Gastroesophageal sphincter (tissue), 4 donors: ENCODE measurements around the gene GRIK2. TPM values are rescaled to one million over a fixed set of nuclear protein-coding genes. Genes with fewer than 3 reads are reported as not detected.

Source experiments
- ATAC-seq: fragments of 150-250 bp; one replicate; pipeline ENCODE4 v1.9.1; 2016; ENCODE audit warnings: mild to moderate bottlenecking, moderate library complexity
- H3K27ac ChIP-seq, 4 donors: fragments of 200-600 bp; sonication (generic) in 3 of 4; 1 replicate in 3 of 4; 2 replicates in 1 of 4; pipeline ENCODE4 v1.5.1; 2016 to 2019
- H3K27me3 ChIP-seq: fragments of 200-600 bp; sonication (generic); one replicate; pipeline ENCODE4 v1.5.1; 2019
- H3K36me3 ChIP-seq, 2 donors: fragments of 200-600 bp; sonication (generic); one replicate each; pipeline ENCODE4 v1.5.1; 2019; ENCODE audit warnings: control low read depth in 1 of 2
- H3K4me1 ChIP-seq, 3 donors: fragments of 200-600 bp; sonication (generic); 1 replicate in 2 of 3; 2 replicates in 1 of 3; pipeline ENCODE4 v1.5.1; 2016 to 2019; ENCODE audit warnings: control low read depth in 2 of 3
- H3K4me3 ChIP-seq, 2 donors: fragments of 200-600 bp; sonication (generic); one replicate each; pipeline ENCODE4 v1.5.1; 2019; ENCODE audit warnings: mild to moderate bottlenecking in 1 of 2, moderate library complexity in 1 of 2
- H3K9me3 ChIP-seq, 3 donors: fragments of 200-600 bp; sonication (generic); one replicate each; pipeline ENCODE4 v1.5.1; 2017 to 2019; ENCODE audit warnings: control low read depth in 2 of 3
- EP300 ChIP-seq: sonication (generic); formaldehyde crosslinking; IDR thresholded peaks from one replicate; pipeline ENCODE4 v1.6.1; 2017; ENCODE audit warnings: antibody characterized with exemption, mild to moderate bottlenecking
- POLR2A ChIP-seq, 2 donors: fragments of 450-650 bp; IDR thresholded peaks; one replicate each; pipeline ENCODE4 v1.6.1; 2017; ENCODE audit warnings: antibody characterized with exemption in 2 of 2, mild to moderate bottlenecking in 2 of 2, moderate library complexity in 1 of 2
- POLR2AphosphoS5 ChIP-seq: sonication (generic); formaldehyde crosslinking; IDR thresholded peaks from one replicate; pipeline ENCODE4 v1.6.1; 2017; ENCODE audit warnings: antibody characterized with exemption
- WGBS, 2 donors: methylation state at CpG; one replicate each; pipeline ENCODE4 v1.1.5; 2018; ENCODE audit warnings: low coverage in 1 of 2; 5-methylcytosine and 5-hydroxymethylcytosine counted together
- total RNA-seq, 4 donors: library from RNA; depleted of rRNA; stranded (reverse); fragments of >200 nt; gene quantifications; one replicate each; pipeline ENCODE4 v1.1.0, GENCODE V29; 2016
- TF ChIP-seq, protein P1 (sequence below), 4 experiments: fragments of 200-600 bp in 2 of 4; fragments of 450-650 bp in 2 of 4; sonication (generic) in 1 of 4; IDR thresholded peaks; one replicate each; pipeline ENCODE4 v1.5.1; 2017 to 2019; ENCODE audit warnings: antibody characterized with exemption in 4 of 4, mild to moderate bottlenecking in 2 of 4, moderate library complexity in 2 of 4

Gene GRIK2
- total RNA-seq, 4 donors from 2014 or later = 0.82 to 2.2 (median 1.0) TPM

DNA sequence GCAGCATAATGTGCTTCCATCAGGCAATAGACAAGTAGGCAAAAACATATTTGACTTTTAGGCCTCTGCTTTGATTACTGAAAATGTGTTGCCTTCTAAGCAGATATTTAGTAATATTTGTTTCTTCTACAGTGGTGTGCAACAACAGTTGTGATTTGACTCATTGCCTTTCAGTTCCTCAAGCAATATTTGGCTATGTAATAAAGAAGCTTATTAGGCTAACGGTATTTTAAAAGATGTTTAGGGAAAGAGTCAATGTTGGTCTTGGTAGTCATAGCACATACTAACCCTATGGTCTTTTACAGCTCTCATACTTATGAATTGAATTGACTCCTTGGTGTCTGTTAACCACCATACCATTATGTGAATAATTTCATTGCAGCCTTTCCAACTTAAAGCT is 124.1 kb downstream of the GRIK2 start:
- Histone ChIP-seq H3K4me3 (no peak overlapping the region), H3K4me1 (no peaks in the 10 kb centered on the region), H3K36me3 (no peaks in the 10 kb centered on the region), H3K27ac (no peak overlapping the region), H3K9me3 (no peaks in the 10 kb centered on the region), H3K27me3 (no peaks in the 10 kb centered on the region)
- 90 to 93% methylated on average over 1 of the region's 1 CpG for WGBS, 2 donors
- ATAC-seq = no peak
- no peak for TF ChIP-seq EP300
- no peak for TF ChIP-seq POLR2AphosphoS5
- TF ChIP-seq, protein P1, sequence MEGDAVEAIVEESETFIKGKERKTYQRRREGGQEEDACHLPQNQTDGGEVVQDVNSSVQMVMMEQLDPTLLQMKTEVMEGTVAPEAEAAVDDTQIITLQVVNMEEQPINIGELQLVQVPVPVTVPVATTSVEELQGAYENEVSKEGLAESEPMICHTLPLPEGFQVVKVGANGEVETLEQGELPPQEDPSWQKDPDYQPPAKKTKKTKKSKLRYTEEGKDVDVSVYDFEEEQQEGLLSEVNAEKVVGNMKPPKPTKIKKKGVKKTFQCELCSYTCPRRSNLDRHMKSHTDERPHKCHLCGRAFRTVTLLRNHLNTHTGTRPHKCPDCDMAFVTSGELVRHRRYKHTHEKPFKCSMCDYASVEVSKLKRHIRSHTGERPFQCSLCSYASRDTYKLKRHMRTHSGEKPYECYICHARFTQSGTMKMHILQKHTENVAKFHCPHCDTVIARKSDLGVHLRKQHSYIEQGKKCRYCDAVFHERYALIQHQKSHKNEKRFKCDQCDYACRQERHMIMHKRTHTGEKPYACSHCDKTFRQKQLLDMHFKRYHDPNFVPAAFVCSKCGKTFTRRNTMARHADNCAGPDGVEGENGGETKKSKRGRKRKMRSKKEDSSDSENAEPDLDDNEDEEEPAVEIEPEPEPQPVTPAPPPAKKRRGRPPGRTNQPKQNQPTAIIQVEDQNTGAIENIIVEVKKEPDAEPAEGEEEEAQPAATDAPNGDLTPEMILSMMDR (IDR thresholded peaks at IDR 0.05) = no peak
- no peak for TF ChIP-seq POLR2A (IDR thresholded peaks at IDR 0.05)

GRCh38 chr6:101522254-101522653 is 128.7 kb downstream of the GRIK2 start:
- TF ChIP-seq POLR2AphosphoS5 (no peak), POLR2A (IDR thresholded peaks at IDR 0.05) (no peak)
- TF ChIP-seq, protein P1 (IDR thresholded peaks at IDR 0.05) = no peak

GRCh38 chr6:101527467-101527866 is 134.0 kb downstream of the GRIK2 start:
- Histone ChIP-seq H3K9me3 (no peaks in the 10 kb centered on the region), H3K27me3 (no peaks in the 10 kb centered on the region), H3K27ac (no peak overlapping the region), H3K4me3 (no peak overlapping the region), H3K4me1 (no peaks in the 10 kb centered on the region), H3K36me3 (no peaks in the 10 kb centered on the region)
- 85 to 94% methylated on average over 3 of the region's 3 CpGs for WGBS, 2 donors
- no peak for TF ChIP-seq POLR2A (IDR thresholded peaks at IDR 0.05)
- TF ChIP-seq POLR2AphosphoS5 = no peak
- TF ChIP-seq EP300 = no peak
- TF ChIP-seq, protein P1 (IDR thresholded peaks at IDR 0.05) = no peak
- ATAC-seq = no peak

More at GRCh38 chr6:101522254-101522653, 128.7 kb downstream of the GRIK2 start:
- no peak for ATAC-seq
- Histone ChIP-seq H3K36me3 (no peaks in the 10 kb centered on the region), H3K4me1 (no peaks in the 10 kb centered on the region), H3K4me3 (no peak overlapping the region), H3K27ac (no peak overlapping the region), H3K9me3 (no peaks in the 10 kb centered on the region), H3K27me3 (no peaks in the 10 kb centered on the region)
- 84 to 100% methylated on average over 2 of the region's 2 CpGs for WGBS, 2 donors

GRCh38 chr6:101528801-101529200 is 135.3 kb downstream of the GRIK2 start:
- Histone ChIP-seq H3K27me3 (no peaks in the 10 kb centered on the region), H3K4me3 (no peak overlapping the region), H3K27ac (no peak overlapping the region), H3K36me3 (no peaks in the 10 kb centered on the region), H3K9me3 (no peaks in the 10 kb centered on the region), H3K4me1 (no peaks in the 10 kb centered on the region)
- no peak for ATAC-seq
- TF ChIP-seq EP300 (no peak), POLR2AphosphoS5 (no peak)
- TF ChIP-seq, protein P1 (IDR thresholded peaks at IDR 0.05) = no peak

GRCh38 chr6:101531538-101531937 is 138.0 kb downstream of the GRIK2 start:
- H3K27ac ChIP-seq = no peak overlapping the region
- WGBS, 2 donors = 78% methylated on average over 2 of the region's 2 CpGs; no CpG with 5 or more reads in 1 of the 2 donors
- no peaks in the 10 kb centered on the region for H3K36me3 ChIP-seq
- TF ChIP-seq, protein P1 (IDR thresholded peaks at IDR 0.05) = no peak
- no peak for TF ChIP-seq POLR2A (IDR thresholded peaks at IDR 0.05)
- no peak for TF ChIP-seq POLR2AphosphoS5
- TF ChIP-seq EP300 = no peak
- H3K9me3 ChIP-seq = no peaks in the 10 kb centered on the region
- no peaks in the 10 kb centered on the region for H3K27me3 ChIP-seq
- ATAC-seq = no peak
- H3K4me1 ChIP-seq = no peaks in the 10 kb centered on the region
- H3K4me3 ChIP-seq = no peak overlapping the region
